Measurements from ENCODE around the gene CITED2.
"Not testable (repeated sequence)": the region's sequence is repeated elsewhere in the genome, so short reads cannot be mapped to it uniquely, and the experiment has no call there.

- not testable (repeated sequence) for TF ChIP-seq EZH2 (IDR thresholded peaks at IDR 0.05; ENCODE audit: insufficient read depth, poor library complexity, severe bottlenecking); EZH2phosphoT487 (IDR thresholded peaks at IDR 0.05; ENCODE audit: insufficient read depth, low read depth)
These were observed 10.7 kb downstream of the CITED2 start for GRCh38 chr6:139363797-139364196.
